Psoas muscle (tissue), 8 donors: ENCODE data around the gene HAL. TPM values are rescaled to one million over a fixed set of nuclear protein-coding genes. Genes with fewer than 3 reads are reported as not detected.

Experiments
- ATAC-seq, 4 donors: fragments of 200-7000 bp; cut with Tn5 transposase; one replicate each; pipeline ENCODE4 v1.9.1; 2020; ENCODE audit warnings: moderate library complexity in 3 of 4, mild to moderate bottlenecking in 2 of 4
- DNase-seq, 2 donors: peaks; one replicate each; pipeline ENCODE4 v3.0.0-alpha.2; 2020
- H3K27ac ChIP-seq: fragments of 200-600 bp; one replicate; pipeline ENCODE4 v1.8.0; 2022
- H3K27me3 ChIP-seq, 3 donors: fragments of 200-600 bp in 1 of 3; one replicate each; pipeline versions ENCODE4 v1.6.1 to v1.8.0; 2013 to 2022; ENCODE audit warnings: low read length in 2 of 3, mild to moderate bottlenecking in 2 of 3, moderate library complexity in 1 of 3; ENCODE audit not compliant: insufficient read depth in 3 of 3
- H3K36me3 ChIP-seq, 2 donors: fragments of 200-600 bp in 1 of 2; one replicate each; pipeline versions ENCODE4 v1.6.1 to v1.8.0; 2013 to 2022; ENCODE audit warnings: low read depth in 1 of 2, mild to moderate bottlenecking in 1 of 2, moderate library complexity in 1 of 2; ENCODE audit not compliant: insufficient read depth in 1 of 2
- H3K4me1 ChIP-seq: fragments of 200-600 bp; one replicate; pipeline ENCODE4 v1.8.0; 2022
- H3K4me3 ChIP-seq: fragments of 200-600 bp; one replicate; pipeline ENCODE4 v1.8.0; 2022; ENCODE audit warnings: mild to moderate bottlenecking
- H3K9me3 ChIP-seq: fragments of 200-600 bp; one replicate; pipeline ENCODE4 v1.8.0; 2022
- CTCF ChIP-seq: fragments of 200-600 bp; IDR thresholded peaks from one replicate; pipeline ENCODE4 v1.8.0; 2022; ENCODE audit warnings: antibody characterized with exemption
- WGBS, 3 donors: extraction: QIAGEN DNeasy Blood & Tissue Kit; methylation state at CpG; one replicate each; pipeline versions ENCODE4 v1.1.6 to v1.1.7; 2013; 5-methylcytosine and 5-hydroxymethylcytosine counted together
- intact Hi-C, 2 donors: fragments of 100-400 bp; cut with DNase I; formaldehyde crosslinking; loops; one replicate each; pipeline versions ENCODE4 v1.11.0 to v1.14.2; 2022
- polyA plus RNA-seq, 3 donors: library from polyadenylated mRNA; stranded (reverse); fragments of 200-250 nt; gene quantifications; one replicate each; pipeline ENCODE4 v1.2.3, GENCODE V29; 2013
- total RNA-seq, 4 donors: library from RNA; stranded (reverse); fragmentation: NEBNext Ultra II Directional in 2 of 4; extraction: Animal tissue kit (Norgen Biotek cat#: 25700) in 2 of 4; gene quantifications; one replicate each; pipeline versions ENCODE4 v1.2.1 to v1.2.4, GENCODE V29; 2021 to 2023
- donor health status: healthy with polysubstance abuse.
- donor health status: DM: no; HTN: no; CAD: no; lungs with moderate emphysema.
- donor health status: Bipolar disorder and iron deficiency.
- donor health status: healthy.
- donor health status: DM: yes; HTN: yes; CAD: no.
- donor health status: DM: no; HTN: no; CAD: no.
- donor health status: DM: no; HTN: no; CAD: no.
- donor health status: DM: yes; HTN: yes; CAD: no.

Gene HAL
- total and polyA plus RNA-seq, 7 donors = 0.04 to 0.34 (median 0.10) TPM; not detected in 2

- 79 to 89% (median 79%) methylated on average over 5 of the region's 5 CpGs for WGBS, 3 donors
- intact Hi-C loops = no loop called here
These were observed 1.7 kb downstream of the HAL start for GRCh38 chr12:95994476-95994875.

GRCh38 chr12:95993907-95994306 is 2.2 kb downstream of the HAL start:
- DNase-seq (no peak), ATAC-seq (no peak)
- TF ChIP-seq CTCF = no peak
- Histone ChIP-seq H3K36me3 (no peaks in the 10 kb centered on the region), H3K27ac (no peak overlapping the region), H3K9me3 (no peaks in the 10 kb centered on the region), H3K27me3 (peaks cover 0 to 2% (median 0%) of the 10 kb centered on the region in 3 donors), H3K4me3 (no peak overlapping the region), H3K4me1 (no peaks in the 10 kb centered on the region)
- intact Hi-C loops = no loop called here
- 87 to 93% (median 88%) methylated on average over 7 of the region's 7 CpGs for WGBS, 3 donors

More at GRCh38 chr12:95994476-95994875, 1.7 kb downstream of the HAL start:
- TF ChIP-seq CTCF = no peak
- Histone ChIP-seq H3K27ac (no peak overlapping the region), H3K4me3 (no peak overlapping the region), H3K9me3 (no peaks in the 10 kb centered on the region), H3K4me1 (no peaks in the 10 kb centered on the region), H3K36me3 (no peaks in the 10 kb centered on the region), H3K27me3 (no peaks in the 10 kb centered on the region)
- DNase-seq = no peak
- ATAC-seq = no peak

DNA sequence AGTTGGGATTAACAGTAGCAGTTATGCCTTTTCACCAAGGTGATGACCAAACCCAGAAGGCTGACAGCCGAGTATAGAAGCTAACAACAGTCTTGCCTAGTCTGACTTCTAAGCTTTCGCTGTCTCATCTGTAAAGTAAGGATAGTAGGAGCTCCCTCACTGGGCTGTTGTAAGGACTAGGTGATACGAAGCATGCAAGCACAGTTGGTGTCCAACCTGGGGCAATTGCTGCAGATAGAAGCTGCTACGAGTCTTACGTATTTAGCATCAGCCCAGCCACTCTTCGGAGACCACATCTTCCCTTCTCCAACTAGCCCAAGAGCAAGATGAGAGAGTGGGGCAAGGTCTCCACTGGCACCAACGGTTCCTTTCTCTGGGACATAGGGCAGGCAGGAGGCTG is 6.0 kb downstream of the HAL start:
- Histone ChIP-seq H3K27ac (no peak overlapping the region), H3K4me3 (no peak overlapping the region), H3K4me1 (no peaks in the 10 kb centered on the region), H3K27me3 (peaks cover 0 to 2% (median 0%) of the 10 kb centered on the region in 3 donors), H3K9me3 (no peaks in the 10 kb centered on the region), H3K36me3 (no peaks in the 10 kb centered on the region)
- ATAC-seq (no peak), DNase-seq (no peak)
- TF ChIP-seq CTCF = no peak
- 74% methylated on average over 7 of the region's 7 CpGs for WGBS, 3 donors
- intact Hi-C loops = no loop called here

GRCh38 chr12:95989504-95990123 is 6.5 kb downstream of the HAL start:
- no peak overlapping the region for H3K27ac ChIP-seq
- ATAC-seq (no peak), DNase-seq (no peak)
- 51 to 62% (median 59%) methylated on average over 4 of the region's 4 CpGs for WGBS, 3 donors
- H3K4me1 ChIP-seq = no peaks in the 10 kb centered on the region
- H3K27me3 ChIP-seq = peaks cover 0 to 2% (median 0%) of the 10 kb centered on the region in 3 donors
- no peaks in the 10 kb centered on the region for H3K9me3 ChIP-seq
- no peak overlapping the region for H3K4me3 ChIP-seq
- no peaks in the 10 kb centered on the region for H3K36me3 ChIP-seq
- no peak for TF ChIP-seq CTCF
- intact Hi-C loops = no loop called here
